ENCODE data around the gene NUP153.

DNA sequence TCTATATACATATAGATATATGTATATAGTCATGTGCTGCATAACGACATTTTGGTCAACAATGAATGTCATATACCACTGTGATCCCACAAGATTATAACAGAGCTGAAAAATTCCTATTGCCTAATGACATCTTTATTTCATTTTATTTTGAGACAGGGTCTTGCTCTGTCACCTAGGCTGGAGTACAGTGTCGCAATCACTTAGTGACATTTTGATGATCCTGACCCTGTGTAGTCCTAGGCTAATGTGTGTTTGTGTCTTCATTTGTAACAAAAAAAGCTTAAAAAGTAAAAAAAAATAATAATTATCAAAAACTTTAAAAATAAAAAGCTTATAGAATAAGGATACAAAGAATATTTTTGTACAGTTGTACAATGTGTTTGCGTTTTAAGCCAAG, 110.6 kb downstream of the NUP153 start:
- TF ChIP-seq, protein P1, sequence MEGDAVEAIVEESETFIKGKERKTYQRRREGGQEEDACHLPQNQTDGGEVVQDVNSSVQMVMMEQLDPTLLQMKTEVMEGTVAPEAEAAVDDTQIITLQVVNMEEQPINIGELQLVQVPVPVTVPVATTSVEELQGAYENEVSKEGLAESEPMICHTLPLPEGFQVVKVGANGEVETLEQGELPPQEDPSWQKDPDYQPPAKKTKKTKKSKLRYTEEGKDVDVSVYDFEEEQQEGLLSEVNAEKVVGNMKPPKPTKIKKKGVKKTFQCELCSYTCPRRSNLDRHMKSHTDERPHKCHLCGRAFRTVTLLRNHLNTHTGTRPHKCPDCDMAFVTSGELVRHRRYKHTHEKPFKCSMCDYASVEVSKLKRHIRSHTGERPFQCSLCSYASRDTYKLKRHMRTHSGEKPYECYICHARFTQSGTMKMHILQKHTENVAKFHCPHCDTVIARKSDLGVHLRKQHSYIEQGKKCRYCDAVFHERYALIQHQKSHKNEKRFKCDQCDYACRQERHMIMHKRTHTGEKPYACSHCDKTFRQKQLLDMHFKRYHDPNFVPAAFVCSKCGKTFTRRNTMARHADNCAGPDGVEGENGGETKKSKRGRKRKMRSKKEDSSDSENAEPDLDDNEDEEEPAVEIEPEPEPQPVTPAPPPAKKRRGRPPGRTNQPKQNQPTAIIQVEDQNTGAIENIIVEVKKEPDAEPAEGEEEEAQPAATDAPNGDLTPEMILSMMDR (IDR thresholded peaks at IDR 0.05), result no peak
- TF ChIP-seq EZH2phosphoT487 (IDR thresholded peaks at IDR 0.05) (no peak), EZH2 (IDR thresholded peaks at IDR 0.05) (no peak)

All from neural progenitor cell (in vitro differentiated cells).